ENCODE results near the gene CCDC57.

GRCh38 chr17:82201498-82201910 lies 11.1 kb downstream of the CCDC57 start:
- TF ChIP-seq ATF2 (IDR thresholded peaks at IDR 0.05; ENCODE audit: low read length) (no peak), POLR2A (IDR thresholded peaks at IDR 0.05; ENCODE audit: control extremely low read depth in 1 of 2, low read depth in 2 of 2, low read length in 2 of 2) (no peak), BACH1 (IDR thresholded peaks at IDR 0.05; ENCODE audit: low read length) (no peak), GABPA (IDR thresholded peaks at IDR 0.05; ENCODE audit: borderline replicate concordance, insufficient read depth, low read length) (no peak), JUN (IDR thresholded peaks at IDR 0.05; ENCODE audit: low read depth, low read length) (no peak), CTCF (IDR thresholded peaks at IDR 0.05; ENCODE audit: control extremely low read depth in 1 of 3, insufficient read depth in 1 of 3, low read depth in 1 of 3, low read length in 3 of 3) (no peak), USF2 (IDR thresholded peaks at IDR 0.05; ENCODE audit: low read length) (no peak), NRF1 (IDR thresholded peaks at IDR 0.05; ENCODE audit: low read depth, low read length) (no peak), CHD2 (IDR thresholded peaks at IDR 0.05; ENCODE audit: low read length) (no peak), CEBPB (IDR thresholded peaks at IDR 0.05; ENCODE audit: low read depth, low read length) (no peak), JUND (IDR thresholded peaks at IDR 0.05; ENCODE audit: low read length) (no peak)
